D721Med (cell line): ENCODE data around the gene FXYD5.
"Not testable (repeated sequence)": the region's sequence is repeated elsewhere in the genome, so short reads cannot be mapped to it uniquely, and the experiment has no call there.

Experiments
- DNase-seq: peaks from one replicate; pipeline ENCODE4 v3.0.0; 2011; ENCODE audit warnings: low spot score; ENCODE audit not compliant: insufficient read length
- FAIRE-seq: peaks from 2 replicates; lab custom pipeline; 2011; peaks lifted over from hg19 to GRCh38; lab: Jason Lieb, UNC
- TF ChIP-seq, protein P1 (sequence below): IDR thresholded peaks from 2 replicates; pipeline ENCODE4 v1.5.1; 2012; ENCODE audit warnings: mild to moderate bottlenecking, control low read depth; ENCODE audit not compliant: insufficient read depth; ENCODE audit errors: missing control alignments

Gene FXYD5

DNA sequence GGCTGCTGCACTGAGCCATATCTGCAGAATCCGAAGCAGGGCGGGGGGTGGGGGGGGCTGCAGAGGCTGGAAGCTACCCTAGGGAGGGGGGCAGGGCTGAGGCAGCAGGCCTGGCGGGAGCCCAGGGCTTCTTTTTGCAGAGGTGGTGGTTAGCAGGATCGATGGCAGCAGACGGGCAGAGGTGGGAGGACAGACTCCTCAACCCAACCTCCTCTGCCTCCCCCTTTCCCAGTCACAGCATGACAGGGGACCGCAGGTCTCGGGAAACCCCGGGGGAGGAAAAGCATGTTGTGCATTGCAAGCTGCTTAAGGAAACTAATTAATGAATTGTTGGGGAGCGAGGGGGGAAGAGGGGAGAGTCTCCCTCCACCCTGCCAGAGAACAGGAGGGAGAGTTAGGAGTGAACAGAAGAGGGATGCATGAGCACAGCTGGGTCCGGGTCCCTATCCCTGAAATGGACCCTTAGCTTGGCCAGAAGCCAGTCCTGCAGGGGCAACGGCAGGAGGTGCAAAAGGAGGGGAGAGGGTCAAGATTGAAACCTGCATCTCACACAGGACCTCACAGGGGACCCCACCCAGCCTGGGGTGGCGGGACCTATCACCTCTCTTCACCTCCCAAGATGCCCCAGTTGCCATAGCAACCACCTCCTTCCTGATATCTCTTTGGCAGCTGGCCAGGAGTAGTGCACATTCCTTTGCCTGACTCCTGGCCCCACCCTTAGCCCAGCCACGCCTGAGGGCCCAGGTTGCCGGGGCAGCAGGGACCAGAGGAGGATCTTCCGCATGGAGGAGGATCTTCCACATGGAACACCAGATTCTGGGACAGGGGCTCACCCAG, 9.7 kb upstream of the FXYD5 start:
- TF ChIP-seq, protein P1, sequence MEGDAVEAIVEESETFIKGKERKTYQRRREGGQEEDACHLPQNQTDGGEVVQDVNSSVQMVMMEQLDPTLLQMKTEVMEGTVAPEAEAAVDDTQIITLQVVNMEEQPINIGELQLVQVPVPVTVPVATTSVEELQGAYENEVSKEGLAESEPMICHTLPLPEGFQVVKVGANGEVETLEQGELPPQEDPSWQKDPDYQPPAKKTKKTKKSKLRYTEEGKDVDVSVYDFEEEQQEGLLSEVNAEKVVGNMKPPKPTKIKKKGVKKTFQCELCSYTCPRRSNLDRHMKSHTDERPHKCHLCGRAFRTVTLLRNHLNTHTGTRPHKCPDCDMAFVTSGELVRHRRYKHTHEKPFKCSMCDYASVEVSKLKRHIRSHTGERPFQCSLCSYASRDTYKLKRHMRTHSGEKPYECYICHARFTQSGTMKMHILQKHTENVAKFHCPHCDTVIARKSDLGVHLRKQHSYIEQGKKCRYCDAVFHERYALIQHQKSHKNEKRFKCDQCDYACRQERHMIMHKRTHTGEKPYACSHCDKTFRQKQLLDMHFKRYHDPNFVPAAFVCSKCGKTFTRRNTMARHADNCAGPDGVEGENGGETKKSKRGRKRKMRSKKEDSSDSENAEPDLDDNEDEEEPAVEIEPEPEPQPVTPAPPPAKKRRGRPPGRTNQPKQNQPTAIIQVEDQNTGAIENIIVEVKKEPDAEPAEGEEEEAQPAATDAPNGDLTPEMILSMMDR = no peak
- DNase-seq = no peak
- FAIRE-seq = no peak

DNA sequence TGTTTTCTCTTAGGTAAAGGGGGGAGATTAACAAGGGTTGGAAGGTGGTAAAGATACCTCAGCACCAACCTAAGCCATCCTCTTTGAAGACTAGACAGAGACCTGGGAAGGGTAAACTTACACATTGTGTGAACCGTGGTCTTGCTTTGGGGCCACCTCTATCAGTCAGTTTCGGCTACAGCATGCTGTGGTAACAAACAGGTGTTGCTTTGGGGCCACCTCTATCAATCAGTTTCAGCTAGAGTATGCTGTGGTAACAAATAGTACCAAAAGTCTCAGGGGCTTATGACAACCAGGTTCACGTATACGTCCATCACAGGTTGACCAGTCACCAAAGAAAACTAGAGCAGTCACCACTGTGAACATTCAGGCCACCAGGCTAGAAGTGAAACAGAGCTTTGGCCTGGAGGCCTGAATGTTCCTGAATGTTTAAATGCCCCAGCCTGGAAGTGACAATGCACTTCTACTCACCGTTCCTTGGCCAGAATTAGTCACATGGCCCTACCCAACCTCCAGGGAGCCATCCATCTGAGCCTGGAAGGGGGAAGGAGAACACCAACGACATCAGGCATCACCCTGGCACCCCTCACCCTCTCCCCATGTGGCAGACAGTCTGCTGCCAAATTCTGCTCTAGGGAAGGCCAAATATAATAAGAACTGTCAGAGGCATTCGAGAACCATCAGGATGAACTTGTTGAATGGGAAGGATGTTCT, 7.6 kb upstream of the FXYD5 start:
- no peak for DNase-seq
- FAIRE-seq = no peak
- TF ChIP-seq, protein P1 = no peak

DNA sequence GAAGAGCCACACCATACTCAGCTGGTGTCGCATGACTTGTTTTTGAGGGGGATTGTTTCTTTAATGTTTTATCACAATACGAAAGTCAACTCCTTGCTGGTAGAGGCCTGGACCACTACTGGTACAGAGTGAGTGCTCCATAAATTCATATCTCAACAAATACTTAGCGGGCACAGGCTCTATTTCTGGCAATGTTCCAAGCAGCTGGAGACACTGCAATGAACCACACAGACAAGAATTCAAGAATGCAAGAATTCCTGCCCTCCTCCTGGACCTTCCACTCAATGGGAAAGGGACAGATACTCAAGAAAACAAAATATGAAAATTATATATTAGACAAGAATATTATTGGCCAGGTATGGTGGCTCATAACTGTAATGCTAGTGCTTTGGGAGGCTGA, 5.1 kb upstream of the FXYD5 start:
- FAIRE-seq (no peak), DNase-seq (no peak)
- TF ChIP-seq, protein P1 = no peak

- DNase-seq (no peak), FAIRE-seq (no peak)
- TF ChIP-seq, protein P1 = no peak
Observed at GRCh38 chr19:35150445-35150844, 4.1 kb upstream of the FXYD5 start.

DNA sequence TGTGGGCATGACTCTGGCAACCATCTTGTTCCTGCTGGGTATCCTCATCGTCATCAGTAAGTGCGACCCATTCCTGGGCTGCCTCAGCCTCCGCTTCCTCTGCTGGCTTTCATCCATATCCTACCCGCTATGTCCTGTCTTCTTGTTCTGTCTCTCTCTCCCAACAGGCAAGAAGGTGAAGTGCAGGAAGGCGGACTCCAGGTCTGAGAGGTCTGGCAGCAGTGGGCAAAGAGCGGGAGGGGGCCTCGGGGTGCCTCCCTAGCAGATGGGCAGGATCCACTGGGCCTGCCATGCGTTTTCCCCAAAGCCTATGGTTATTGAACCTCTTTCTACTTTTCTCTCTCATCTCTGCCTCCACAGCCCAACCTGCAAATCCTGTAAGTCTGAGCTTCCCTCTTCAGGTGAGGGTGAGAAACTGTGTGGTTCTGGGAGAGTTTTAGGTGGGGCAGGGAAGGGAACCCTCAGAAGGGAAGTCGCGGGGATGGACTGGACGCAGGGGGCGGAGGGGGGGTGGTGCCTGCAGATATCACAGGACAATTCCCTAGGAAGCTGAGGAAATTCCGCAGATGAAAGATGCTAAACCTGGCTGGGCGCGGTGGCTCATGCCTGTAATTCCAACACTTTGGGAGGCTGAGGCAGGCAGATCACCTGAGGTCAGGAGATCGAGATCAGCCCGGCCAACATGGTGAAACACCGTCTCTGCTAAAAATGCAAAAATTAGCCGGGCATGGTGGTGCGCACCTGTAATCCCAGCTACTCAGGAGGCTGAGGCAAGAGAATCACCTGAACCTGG, 3.1 kb upstream of the FXYD5 start:
- TF ChIP-seq, protein P1 = no peak
- no peak for FAIRE-seq
- no peak for DNase-seq

DNA sequence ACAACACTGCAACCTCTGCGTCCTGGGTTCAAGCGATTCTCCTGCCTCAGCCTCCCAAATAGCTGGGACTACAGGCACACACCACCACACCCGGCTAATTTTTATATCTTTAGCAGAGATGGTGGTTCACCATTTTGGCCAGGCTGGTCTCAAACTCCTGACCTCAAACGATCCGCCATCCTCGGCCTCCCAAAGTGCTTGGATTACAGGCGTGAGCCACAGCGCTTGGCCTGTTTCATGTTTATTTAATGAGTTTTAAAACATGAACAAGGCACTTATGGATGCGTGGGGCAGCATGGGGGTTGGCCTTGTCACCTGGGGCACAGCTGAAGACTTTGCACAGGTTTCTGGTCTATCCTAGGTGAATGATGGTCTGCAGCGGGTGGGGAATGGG, 1.4 kb upstream of the FXYD5 start:
- FAIRE-seq, DNase-seq: not testable (repeated sequence)
